ENCODE data around the gene NPPB. TPM values are rescaled to one million over a fixed set of nuclear protein-coding genes. Genes with fewer than 3 reads are reported as not detected.

NPPB gene
- total and polyA plus RNA-seq, 9 of the 15 experiments (the other 6 are each of a cell fraction or from before 2014, with no cell fraction given) = not detected

DNA sequence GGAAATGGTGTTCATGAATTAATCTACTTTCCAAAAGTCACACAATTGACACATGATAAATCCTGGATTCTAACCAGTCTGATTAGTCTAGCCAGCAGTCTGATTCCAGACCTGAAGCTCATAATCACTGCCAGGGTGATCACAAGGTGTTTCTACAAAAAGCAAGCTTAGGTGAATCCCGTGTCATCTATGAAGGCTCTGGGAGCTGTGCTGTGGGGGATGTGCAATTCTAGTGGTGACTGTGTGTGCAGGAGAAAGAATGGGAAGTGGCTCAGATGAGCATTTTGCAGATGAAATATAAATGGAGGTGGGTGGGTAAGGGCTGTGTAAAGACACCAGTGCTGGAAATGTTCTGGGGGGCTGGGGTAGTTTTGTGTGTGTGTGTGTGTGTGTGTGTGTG, 1.8 kb upstream of the NPPB start:
- H3K9ac ChIP-seq (ENCODE audit: insufficient read depth in 1 of 2, low read depth in 2 of 2, low read length in 2 of 2) = no peak overlapping the region
- BruUV-seq (replicated peaks) = no TSS peak
- H3K4me3 ChIP-seq = no peak overlapping the region
- no peaks in the 10 kb centered on the region for H3K9me1 ChIP-seq (ENCODE audit: control insufficient read depth, insufficient read depth, low read length)
- intact Hi-C loops (cut with micrococcal nuclease) (loop anchor here (2.0 kb wide), 1 partner anchor 78 kb away; no protein-coding TSS in a partner anchor), in situ Hi-C loops (cut with MboI) (no loop called here)
- DNase-seq (ENCODE audit: extremely low read depth in 1 of 4, low spot score in 3 of 4) = no peak
- ChIA-PET CTCF (ENCODE audit: low intra/inter-chr PET ratio) (no interaction called here), POLR2A (interaction anchor here (0.9 to 1.1 kb wide), 4 partner anchors 10 to 22 kb away, joined by 3 to 4 read pairs (median 3); no protein-coding TSS in a partner anchor)
- 0% methylated on average over 1 of the region's 1 CpG for WGBS (ENCODE audit: insufficient coverage, low coverage, missing lambda C conversion rate)
- no peak overlapping the region for H3K4me2 ChIP-seq (ENCODE audit: insufficient read depth, low read length)
- H2AFZ ChIP-seq (ENCODE audit: low read depth, low read length) = no peak overlapping the region
- no peak for FAIRE-seq
- ATAC-seq = no peak
- no peaks in the 10 kb centered on the region for H3K36me3 ChIP-seq (ENCODE audit: control insufficient read depth, insufficient read depth, low read length)
- H4K20me1 ChIP-seq (replicated peaks; ENCODE audit: control insufficient read depth, insufficient read depth, low read length) = peaks cover 16% of the 10 kb centered on the region
- TF ChIP-seq JUN (IDR thresholded peaks at IDR 0.05; ENCODE audit: borderline replicate concordance, low read depth, low read length) (no peak), JUN (CRISPR knock-in tag; IDR thresholded peaks at IDR 0.05; ENCODE audit: borderline replicate concordance) (no peak), SMARCE1 (IDR thresholded peaks at IDR 0.05) (no peak), NR3C1 (CRISPR knock-in tag; IDR thresholded peaks at IDR 0.05) (no peak), COPS2 (conservative IDR thresholded peaks at IDR 0.05) (no peak), ZNF589 (CRISPR knock-in tag; IDR thresholded peaks at IDR 0.05; ENCODE audit: low read depth) (no peak), MTA1 (IDR thresholded peaks at IDR 0.05; ENCODE audit: borderline replicate concordance) (no peak), CBX1 (IDR thresholded peaks at IDR 0.05; ENCODE audit: low read depth) (no peak), ZNF507 (tag; conservative IDR thresholded peaks at IDR 0.05) (no peak), FUS (optimal IDR thresholded peaks at IDR 0.05; ENCODE audit: low read depth, low read length) (no peak), E2F4 (CRISPR knock-in tag; IDR thresholded peaks at IDR 0.05; ENCODE audit: low read depth) (no peak), KLF13 (tag; IDR thresholded peaks at IDR 0.05; ENCODE audit: borderline replicate concordance, low read depth) (no peak), CBFB (CRISPR knock-in tag; IDR thresholded peaks at IDR 0.05) (no peak), MAFF (IDR thresholded peaks at IDR 0.05; ENCODE audit: low read length) (no peak), ZFP36 (IDR thresholded peaks at IDR 0.05; ENCODE audit: low read depth, low read length, partially characterized antibody) (no peak), MBD2 (IDR thresholded peaks at IDR 0.05; ENCODE audit: borderline replicate concordance, low read depth) (no peak), FOXJ3 (CRISPR knock-in tag; IDR thresholded peaks at IDR 0.05) (no peak), HMG20A (CRISPR knock-in tag; conservative IDR thresholded peaks at IDR 0.05) (no peak), ZBTB7A (IDR thresholded peaks at IDR 0.05; ENCODE audit: borderline replicate concordance, control insufficient read depth, low read depth, low read length) (no peak)
- TF ChIP-seq, protein P1, sequence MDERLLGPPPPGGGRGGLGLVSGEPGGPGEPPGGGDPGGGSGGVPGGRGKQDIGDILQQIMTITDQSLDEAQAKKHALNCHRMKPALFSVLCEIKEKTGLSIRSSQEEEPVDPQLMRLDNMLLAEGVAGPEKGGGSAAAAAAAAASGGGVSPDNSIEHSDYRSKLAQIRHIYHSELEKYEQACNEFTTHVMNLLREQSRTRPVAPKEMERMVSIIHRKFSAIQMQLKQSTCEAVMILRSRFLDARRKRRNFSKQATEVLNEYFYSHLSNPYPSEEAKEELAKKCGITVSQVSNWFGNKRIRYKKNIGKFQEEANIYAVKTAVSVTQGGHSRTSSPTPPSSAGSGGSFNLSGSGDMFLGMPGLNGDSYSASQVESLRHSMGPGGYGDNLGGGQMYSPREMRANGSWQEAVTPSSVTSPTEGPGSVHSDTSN (CRISPR knock-in tag; IDR thresholded peaks at IDR 0.05; ENCODE audit: low read depth) = no peak
- TF ChIP-seq, protein P1 (tag; conservative IDR thresholded peaks at IDR 0.05; ENCODE audit: low read depth) = no peak
- no peaks in the 10 kb centered on the region for H3K79me2 ChIP-seq (ENCODE audit: control insufficient read depth, insufficient read depth, low read length)
- peaks cover 0 to 10% of the 10 kb centered on the region in 2 experiments; a peak in 2 of 5 replicates for H3K4me1 ChIP-seq (replicated peaks in 1 of 2; ENCODE audit: control insufficient read depth in 2 of 2, insufficient read depth in 2 of 2, low read length in 2 of 2)
- no peak overlapping the region for H3K27ac ChIP-seq (ENCODE audit: extremely low read depth, low read depth, low read length)
- H3K9me3 ChIP-seq (replicated peaks; ENCODE audit: control insufficient read depth, insufficient read depth, low read depth, low read length) = no peaks in the 10 kb centered on the region
- peaks cover 36% of the 10 kb centered on the region in 2 experiments; a peak in 4 of 5 replicates for H3K27me3 ChIP-seq (ENCODE audit: control insufficient read depth in 2 of 2, insufficient read depth in 2 of 2, low read length in 2 of 2)

Data from K562 (cell line).